Peyer's patch (tissue), 4 donors: ENCODE data around the gene PIAS1.

Experiments
- CTCF ChIP-seq, 6 experiments: fragments of 450-650 bp in 4 of 6; fragments of 200-600 bp in 2 of 6; sonication (generic) in 1 of 6; IDR thresholded peaks; one replicate each; pipeline ENCODE4 v1.5.1; 2017 to 2019; ENCODE audit warnings: antibody characterized with exemption in 6 of 6, mild to moderate bottlenecking in 3 of 6, moderate library complexity in 1 of 6
- POLR2A ChIP-seq, 2 donors: fragments of 450-650 bp; IDR thresholded peaks; one replicate each; pipeline ENCODE4 v1.5.1; 2017; ENCODE audit warnings: antibody characterized with exemption in 2 of 2, mild to moderate bottlenecking in 2 of 2, moderate library complexity in 2 of 2

GRCh38 chr15:68218847-68219798 lies 165.0 kb downstream of the PIAS1 start:
- TF ChIP-seq POLR2A (IDR thresholded peaks at IDR 0.05) (no peak), CTCF (IDR thresholded peaks at IDR 0.05) (no peak)
